GM12873 (cell line): ENCODE results near the gene CFAP46.

Source experiments
- CTCF ChIP-seq: IDR thresholded peaks from 2 replicates; pipeline ENCODE4 v1.5.1; 2012; ENCODE audit warnings: low read depth, mild to moderate bottlenecking, moderate library complexity, low read length, control low read depth; ENCODE audit not compliant: insufficient read depth; ENCODE audit errors: missing control alignments

CFAP46 gene

GRCh38 chr10:132972149-132972985, 30.0 kb upstream of the CFAP46 start:
- no peak for TF ChIP-seq CTCF

GRCh38 chr10:132971448-132972148, 29.2 kb upstream of the CFAP46 start:
- TF ChIP-seq CTCF = no peak

GRCh38 chr10:132970641-132971438, 28.5 kb upstream of the CFAP46 start:
- no peak for TF ChIP-seq CTCF

GRCh38 chr10:132967540-132967939, 25.2 kb upstream of the CFAP46 start:
- no peak for TF ChIP-seq CTCF

- no peak for TF ChIP-seq CTCF
Observed at GRCh38 chr10:132965411-132966057, 23.2 kb upstream of the CFAP46 start.

- TF ChIP-seq CTCF = no peak
Observed at GRCh38 chr10:132964231-132964630, 21.9 kb upstream of the CFAP46 start.
